ENCODE results near the gene CREBBP.

The CREBBP gene

GRCh38 chr16:3754081-3754703 is 126.3 kb downstream of the CREBBP start:
- peaks cover 7% of the 10 kb centered on the region for H3K4me1 Mint-ChIP-seq
- no peak overlapping the region for H3K27ac Mint-ChIP-seq
- H3K36me3 Mint-ChIP-seq (ENCODE audit: low read depth) = peaks cover 80% of the 10 kb centered on the region
- no peak for TF ChIP-seq CTCF (IDR thresholded peaks at IDR 0.05; ENCODE audit: unreplicated experiment in 3 of 3)
- H3K4me3 Mint-ChIP-seq = no peak overlapping the region
- H3K9me3 Mint-ChIP-seq = no peaks in the 10 kb centered on the region
- no peaks in the 10 kb centered on the region for H3K27me3 Mint-ChIP-seq (ENCODE audit: low read depth)

- H3K4me3 Mint-ChIP-seq = no peak overlapping the region
- no peaks in the 10 kb centered on the region for H3K9me3 Mint-ChIP-seq
- peaks cover 77% of the 10 kb centered on the region for H3K36me3 Mint-ChIP-seq (ENCODE audit: low read depth)
- peaks cover 7% of the 10 kb centered on the region for H3K4me1 Mint-ChIP-seq
- TF ChIP-seq CTCF (IDR thresholded peaks at IDR 0.05; ENCODE audit: unreplicated experiment in 3 of 3) = no peak
- no peaks in the 10 kb centered on the region for H3K27me3 Mint-ChIP-seq (ENCODE audit: low read depth)
- no peak overlapping the region for H3K27ac Mint-ChIP-seq
Observed at GRCh38 chr16:3752984-3753383, 127.5 kb downstream of the CREBBP start.

GRCh38 chr16:3751878-3752277 is 128.6 kb downstream of the CREBBP start:
- Mint-ChIP-seq H3K4me3 (no peak overlapping the region), H3K27ac (no peak overlapping the region), H3K27me3 (ENCODE audit: low read depth) (no peaks in the 10 kb centered on the region), H3K9me3 (no peaks in the 10 kb centered on the region), H3K36me3 (ENCODE audit: low read depth) (peaks cover 75% of the 10 kb centered on the region), H3K4me1 (peaks cover 7% of the 10 kb centered on the region)
- no peak for TF ChIP-seq CTCF (IDR thresholded peaks at IDR 0.05; ENCODE audit: unreplicated experiment in 3 of 3)

- H3K36me3 Mint-ChIP-seq (ENCODE audit: low read depth) = peaks cover 81% of the 10 kb centered on the region
- no peak overlapping the region for H3K27ac Mint-ChIP-seq
- H3K27me3 Mint-ChIP-seq (ENCODE audit: low read depth) = no peaks in the 10 kb centered on the region
- no peaks in the 10 kb centered on the region for H3K4me1 Mint-ChIP-seq
- H3K4me3 Mint-ChIP-seq = no peak overlapping the region
- H3K9me3 Mint-ChIP-seq = no peaks in the 10 kb centered on the region
- no peak for TF ChIP-seq CTCF (IDR thresholded peaks at IDR 0.05; ENCODE audit: unreplicated experiment in 3 of 3)
Observed at GRCh38 chr16:3748307-3748706, 132.2 kb downstream of the CREBBP start.

GRCh38 chr16:3745751-3746355 is 134.7 kb downstream of the CREBBP start:
- TF ChIP-seq CTCF (IDR thresholded peaks at IDR 0.05; ENCODE audit: unreplicated experiment in 3 of 3) = no peak
- no peaks in the 10 kb centered on the region for H3K9me3 Mint-ChIP-seq
- H3K36me3 Mint-ChIP-seq (ENCODE audit: low read depth) = peaks cover 80% of the 10 kb centered on the region
- H3K4me1 Mint-ChIP-seq = no peaks in the 10 kb centered on the region
- no peak overlapping the region for H3K4me3 Mint-ChIP-seq
- no peak overlapping the region for H3K27ac Mint-ChIP-seq
- H3K27me3 Mint-ChIP-seq (ENCODE audit: low read depth) = no peaks in the 10 kb centered on the region

GRCh38 chr16:3744018-3744417 is 136.5 kb downstream of the CREBBP start:
- Mint-ChIP-seq H3K36me3 (ENCODE audit: low read depth) (peaks cover 78% of the 10 kb centered on the region), H3K27me3 (ENCODE audit: low read depth) (no peaks in the 10 kb centered on the region), H3K9me3 (no peaks in the 10 kb centered on the region), H3K4me1 (no peaks in the 10 kb centered on the region), H3K27ac (no peak overlapping the region), H3K4me3 (no peak overlapping the region)
- TF ChIP-seq CTCF (IDR thresholded peaks at IDR 0.05; ENCODE audit: unreplicated experiment in 3 of 3) = no peak
